Measurements from ENCODE around the gene PPFIBP1. TPM values are rescaled to one million over a fixed set of nuclear protein-coding genes. Genes with fewer than 3 reads are reported as not detected.

PPFIBP1 gene
- total and polyA plus RNA-seq, 9 of the 15 experiments (the other 6 are each of a cell fraction or from before 2014, with no cell fraction given), result 0.46 to 3.5 (median 1.8) TPM

GRCh38 chr12:27650011-27650410, 126.0 kb downstream of the PPFIBP1 start:
- FAIRE-seq (no peak), ATAC-seq (no peak), DNase-seq (ENCODE audit: extremely low read depth in 1 of 4, low spot score in 3 of 4) (no peak)
- H3K36me3 ChIP-seq (ENCODE audit: control insufficient read depth, insufficient read depth, low read length), result no peaks in the 10 kb centered on the region
- in situ Hi-C loops (cut with MboI) (no loop called here), intact Hi-C loops (cut with micrococcal nuclease) (loop anchor here (5.0 kb wide), 1 partner anchor 52 kb away; no protein-coding TSS in a partner anchor)
- BruUV-seq (replicated peaks), result no TSS peak
- 12% methylated on average over 1 of the region's 1 CpG for WGBS (ENCODE audit: insufficient coverage, low coverage, missing lambda C conversion rate)
- ChIA-PET POLR2A (interaction anchor here (0.6 kb wide), 1 partner anchor 389 kb away, joined by 3 read pairs; no protein-coding TSS in a partner anchor), CTCF (ENCODE audit: low intra/inter-chr PET ratio) (no interaction called here)
- no peaks in the 10 kb centered on the region for H3K9me1 ChIP-seq (ENCODE audit: control insufficient read depth, insufficient read depth, low read length)
- H3K4me2 ChIP-seq (ENCODE audit: insufficient read depth, low read length), result no peak overlapping the region
- no peak overlapping the region for H3K27ac ChIP-seq (ENCODE audit: extremely low read depth, low read depth, low read length)
- no peaks in the 10 kb centered on the region for H3K27me3 ChIP-seq (ENCODE audit: control insufficient read depth in 2 of 2, insufficient read depth in 2 of 2, low read length in 2 of 2)
- H3K4me1 ChIP-seq (replicated peaks in 1 of 2; ENCODE audit: control insufficient read depth in 2 of 2, insufficient read depth in 2 of 2, low read length in 2 of 2), result no peaks in the 10 kb centered on the region
- H3K9me3 ChIP-seq (replicated peaks; ENCODE audit: control insufficient read depth, insufficient read depth, low read depth, low read length), result no peaks in the 10 kb centered on the region
- H3K79me2 ChIP-seq (ENCODE audit: control insufficient read depth, insufficient read depth, low read length), result no peaks in the 10 kb centered on the region
- TF ChIP-seq ZNF583 (CRISPR knock-in tag; IDR thresholded peaks at IDR 0.05) (no peak), ZNF253 (CRISPR knock-in tag; conservative IDR thresholded peaks at IDR 0.05) (no peak), TEAD1 (CRISPR knock-in tag; IDR thresholded peaks at IDR 0.05) (no peak), HES1 (IDR thresholded peaks at IDR 0.05; ENCODE audit: low read depth) (no peak)
- TF ChIP-seq, protein P1, sequence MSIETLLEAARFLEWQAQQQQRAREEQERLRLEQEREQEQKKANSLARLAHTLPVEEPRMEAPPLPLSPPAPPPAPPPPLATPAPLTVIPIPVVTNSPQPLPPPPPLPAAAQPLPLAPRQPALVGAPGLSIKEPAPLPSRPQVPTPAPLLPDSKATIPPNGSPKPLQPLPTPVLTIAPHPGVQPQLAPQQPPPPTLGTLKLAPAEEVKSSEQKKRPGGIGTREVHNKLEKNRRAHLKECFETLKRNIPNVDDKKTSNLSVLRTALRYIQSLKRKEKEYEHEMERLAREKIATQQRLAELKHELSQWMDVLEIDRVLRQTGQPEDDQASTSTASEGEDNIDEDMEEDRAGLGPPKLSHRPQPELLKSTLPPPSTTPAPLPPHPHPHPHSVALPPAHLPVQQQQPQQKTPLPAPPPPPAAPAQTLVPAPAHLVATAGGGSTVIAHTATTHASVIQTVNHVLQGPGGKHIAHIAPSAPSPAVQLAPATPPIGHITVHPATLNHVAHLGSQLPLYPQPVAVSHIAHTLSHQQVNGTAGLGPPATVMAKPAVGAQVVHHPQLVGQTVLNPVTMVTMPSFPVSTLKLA (conservative IDR thresholded peaks at IDR 0.05), result no peak
- no peak overlapping the region for H3K4me3 ChIP-seq
- no peaks in the 10 kb centered on the region for H4K20me1 ChIP-seq (replicated peaks; ENCODE audit: control insufficient read depth, insufficient read depth, low read length)
- H2AFZ ChIP-seq (ENCODE audit: low read depth, low read length), result no peak overlapping the region
- no peak overlapping the region for H3K9ac ChIP-seq (ENCODE audit: insufficient read depth in 1 of 2, low read depth in 2 of 2, low read length in 2 of 2)

All from K562 (cell line).